CD4-positive, alpha-beta T cell (primary cell): ENCODE results near the gene NUB1. TPM values are rescaled to one million over a fixed set of nuclear protein-coding genes. Genes with fewer than 3 reads are reported as not detected.

ENCODE experiments used
- ATAC-seq: fragments of 200-7000 bp; cut with Tn5 transposase; one replicate; pipeline ENCODE4 v1.10.0; 2022; ENCODE audit warnings: mild to moderate bottlenecking; ENCODE audit not compliant: poor library complexity
- CTCF ChIA-PET: fragments of 350-600 bp; sonication (Branson Sonifier 250); formaldehyde crosslinking; loops from one replicate; lab custom pipeline; 2021; ENCODE audit warnings: antibody characterized with exemption, inconsistent platforms; lab: Charles Lee
- POLR2A ChIA-PET: fragments of 350-600 bp; sonication (Branson Sonifier 250); formaldehyde crosslinking; loops from one replicate; lab custom pipeline; 2021; ENCODE audit warnings: antibody characterized with exemption, inconsistent platforms; lab: Charles Lee
- DNase-seq, 14 experiments: peaks; one replicate each; pipeline ENCODE4 v3.0.0-alpha.2; 2013 to 2020; ENCODE audit warnings: mixed read lengths in 2 of 14
- H3K27ac ChIP-seq, 2 donors: one replicate each; pipeline versions ENCODE4 v1.5.1 to v1.7.0; 2013; ENCODE audit warnings: low read length in 2 of 2, low read depth in 1 of 2, mild to moderate bottlenecking in 1 of 2
- H3K27me3 ChIP-seq, 2 experiments: 1 replicate in 1 of 2; 2 replicates in 1 of 2; pipeline versions ENCODE4 v1.6.1 to v1.7.0; 2013; ENCODE audit warnings: low read length in 2 of 2, control low read depth in 1 of 2, mild to moderate bottlenecking in 1 of 2, moderate library complexity in 1 of 2; ENCODE audit not compliant: insufficient read depth in 2 of 2, control insufficient read depth in 1 of 2
- H3K36me3 ChIP-seq: one replicate; pipeline ENCODE4 v1.6.1; 2013; ENCODE audit warnings: low read length, control low read depth; ENCODE audit not compliant: insufficient read depth
- H3K4me1 ChIP-seq: one replicate; pipeline ENCODE4 v1.6.1; 2013; ENCODE audit warnings: low read length, control low read depth; ENCODE audit not compliant: insufficient read depth
- H3K4me3 ChIP-seq: one replicate; pipeline ENCODE4 v1.5.1; 2013; ENCODE audit warnings: mild to moderate bottlenecking, low read length, moderate library complexity
- H3K9me3 ChIP-seq, 2 experiments: 1 replicate in 1 of 2; 2 replicates in 1 of 2; pipeline versions ENCODE4 v1.6.1 to v1.7.0; 2013; ENCODE audit warnings: low read length in 2 of 2, mild to moderate bottlenecking in 2 of 2, control low read depth in 1 of 2, moderate library complexity in 1 of 2; ENCODE audit not compliant: control insufficient read depth in 1 of 2, insufficient read depth in 1 of 2
- H3K27ac Mint-ChIP-seq: one replicate; pipeline ENCODE4 v1.8.0; 2020; ENCODE audit warnings: mixed read lengths
- H3K27me3 Mint-ChIP-seq: one replicate; pipeline ENCODE4 v1.8.0; 2021; ENCODE audit warnings: mixed read lengths
- H3K36me3 Mint-ChIP-seq: one replicate; pipeline ENCODE4 v1.8.0; 2021; ENCODE audit warnings: low read depth, mixed read lengths
- H3K4me1 Mint-ChIP-seq: one replicate; pipeline ENCODE4 v1.8.0; 2021; ENCODE audit warnings: low read depth, mixed read lengths
- H3K4me3 Mint-ChIP-seq: one replicate; pipeline ENCODE4 v1.8.0; 2020; ENCODE audit warnings: mild to moderate bottlenecking, mixed read lengths
- H3K9me3 Mint-ChIP-seq: one replicate; pipeline ENCODE4 v1.8.0; 2020; ENCODE audit warnings: mixed read lengths
- intact Hi-C, 2 experiments: fragments of 100-400 bp; cut with DNase I in 1 of 2; cut with micrococcal nuclease in 1 of 2; formaldehyde crosslinking; loops; one replicate each; pipeline versions ENCODE4 v1.15.1 to v1.9.0; 2023 to 2025; cut with DNase I, micrococcal nuclease
- total RNA-seq, 174 experiments: library from RNA in 2 of 174; stranded (reverse) in 2 of 174; gene quantifications; one replicate each; pipeline ENCODE4 v1.2.3 and lab custom pipeline; 2021 to 2026
- TF ChIP-seq, protein P1 (sequence below): fragments of 200-600 bp; IDR thresholded peaks from one replicate; pipeline ENCODE4 v1.8.0; 2022; ENCODE audit warnings: antibody characterized with exemption, mild to moderate bottlenecking

Gene NUB1
- total RNA-seq, 2 experiments from 2014 or later = 86.0 to 90.4 TPM

GRCh38 chr7:151398446-151399304, 57.1 kb downstream of the NUB1 start:
- Mint-ChIP-seq H3K4me3 (no peak overlapping the region), H3K27ac (no peak overlapping the region), H3K9me3 (no peaks in the 10 kb centered on the region), H3K4me1 (peaks cover 6% of the 10 kb centered on the region), H3K27me3 (no peaks in the 10 kb centered on the region), H3K36me3 (no peaks in the 10 kb centered on the region)
- DNase-seq = no peak
- H3K9me3 ChIP-seq = peaks cover 5 to 12% of the 10 kb centered on the region in 2 experiments
- ChIA-PET POLR2A (no interaction called here), CTCF (no interaction called here)
- no peaks in the 10 kb centered on the region for H3K27me3 ChIP-seq
- ATAC-seq = no peak
- H3K4me3 ChIP-seq = no peak overlapping the region
- H3K36me3 ChIP-seq = no peaks in the 10 kb centered on the region
- intact Hi-C loops = no loop called here
- TF ChIP-seq, protein P1, sequence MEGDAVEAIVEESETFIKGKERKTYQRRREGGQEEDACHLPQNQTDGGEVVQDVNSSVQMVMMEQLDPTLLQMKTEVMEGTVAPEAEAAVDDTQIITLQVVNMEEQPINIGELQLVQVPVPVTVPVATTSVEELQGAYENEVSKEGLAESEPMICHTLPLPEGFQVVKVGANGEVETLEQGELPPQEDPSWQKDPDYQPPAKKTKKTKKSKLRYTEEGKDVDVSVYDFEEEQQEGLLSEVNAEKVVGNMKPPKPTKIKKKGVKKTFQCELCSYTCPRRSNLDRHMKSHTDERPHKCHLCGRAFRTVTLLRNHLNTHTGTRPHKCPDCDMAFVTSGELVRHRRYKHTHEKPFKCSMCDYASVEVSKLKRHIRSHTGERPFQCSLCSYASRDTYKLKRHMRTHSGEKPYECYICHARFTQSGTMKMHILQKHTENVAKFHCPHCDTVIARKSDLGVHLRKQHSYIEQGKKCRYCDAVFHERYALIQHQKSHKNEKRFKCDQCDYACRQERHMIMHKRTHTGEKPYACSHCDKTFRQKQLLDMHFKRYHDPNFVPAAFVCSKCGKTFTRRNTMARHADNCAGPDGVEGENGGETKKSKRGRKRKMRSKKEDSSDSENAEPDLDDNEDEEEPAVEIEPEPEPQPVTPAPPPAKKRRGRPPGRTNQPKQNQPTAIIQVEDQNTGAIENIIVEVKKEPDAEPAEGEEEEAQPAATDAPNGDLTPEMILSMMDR = no peak
- H3K4me1 ChIP-seq = peaks cover 42% of the 10 kb centered on the region
- no peak overlapping the region for H3K27ac ChIP-seq

- no peaks in the 10 kb centered on the region for H3K9me3 Mint-ChIP-seq
- no peak overlapping the region for H3K4me3 Mint-ChIP-seq
- ChIA-PET POLR2A (no interaction called here), CTCF (no interaction called here)
- no peaks in the 10 kb centered on the region for H3K27me3 Mint-ChIP-seq
- ATAC-seq (no peak), DNase-seq (no peak)
- Histone ChIP-seq H3K4me1 (peaks cover 48% of the 10 kb centered on the region), H3K9me3 (peaks cover 5 to 12% of the 10 kb centered on the region in 2 experiments), H3K27me3 (no peaks in the 10 kb centered on the region), H3K27ac (no peak overlapping the region), H3K4me3 (no peak overlapping the region), H3K36me3 (no peaks in the 10 kb centered on the region)
- TF ChIP-seq, protein P1 = no peak
- intact Hi-C loops = no loop called here
- peaks cover 6% of the 10 kb centered on the region for H3K4me1 Mint-ChIP-seq
- no peaks in the 10 kb centered on the region for H3K36me3 Mint-ChIP-seq
- no peak overlapping the region for H3K27ac Mint-ChIP-seq
These were observed 57.6 kb downstream of the NUB1 start for GRCh38 chr7:151399305-151399601.

DNA sequence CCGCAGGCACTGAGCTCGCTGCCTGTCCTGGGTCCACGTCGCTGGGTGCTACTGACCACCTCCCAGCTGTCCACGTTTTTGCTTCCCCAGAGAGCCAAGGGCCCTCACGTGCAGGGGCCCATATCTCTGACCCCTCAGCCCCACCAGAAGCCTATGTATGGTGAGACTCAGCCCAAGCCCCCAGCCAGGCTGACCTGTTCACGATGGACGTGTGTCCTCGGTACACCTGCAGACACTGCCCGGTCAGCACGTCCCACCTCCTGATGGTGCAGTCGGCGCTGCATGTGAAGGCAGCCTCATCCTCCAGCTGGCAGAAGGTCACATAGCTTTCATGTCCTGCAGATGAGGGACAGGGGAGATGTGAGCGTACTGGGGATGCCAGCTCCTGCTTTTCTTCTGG, 58.3 kb downstream of the NUB1 start:
- H3K36me3 Mint-ChIP-seq = no peaks in the 10 kb centered on the region
- peaks cover 54% of the 10 kb centered on the region for H3K4me1 ChIP-seq
- peaks cover 6% of the 10 kb centered on the region for H3K4me1 Mint-ChIP-seq
- ATAC-seq (no peak), DNase-seq (no peak)
- H3K27ac ChIP-seq = no peak overlapping the region
- no peaks in the 10 kb centered on the region for H3K9me3 Mint-ChIP-seq
- peaks cover 5 to 12% of the 10 kb centered on the region in 2 experiments for H3K9me3 ChIP-seq
- no peaks in the 10 kb centered on the region for H3K36me3 ChIP-seq
- no peak overlapping the region for H3K4me3 ChIP-seq
- intact Hi-C loops = no loop called here
- no peak overlapping the region for H3K4me3 Mint-ChIP-seq
- ChIA-PET POLR2A (no interaction called here), CTCF (no interaction called here)
- TF ChIP-seq, protein P1 = no peak
- H3K27me3 ChIP-seq = no peaks in the 10 kb centered on the region
- H3K27ac Mint-ChIP-seq = no peak overlapping the region
- H3K27me3 Mint-ChIP-seq = no peaks in the 10 kb centered on the region
